ENCODE data around the gene BLMH. TPM values are rescaled to one million over a fixed set of nuclear protein-coding genes. Genes with fewer than 3 reads are reported as not detected.

The BLMH gene
- total RNA-seq, 1 donor from 2014 or later = 103 TPM

DNA sequence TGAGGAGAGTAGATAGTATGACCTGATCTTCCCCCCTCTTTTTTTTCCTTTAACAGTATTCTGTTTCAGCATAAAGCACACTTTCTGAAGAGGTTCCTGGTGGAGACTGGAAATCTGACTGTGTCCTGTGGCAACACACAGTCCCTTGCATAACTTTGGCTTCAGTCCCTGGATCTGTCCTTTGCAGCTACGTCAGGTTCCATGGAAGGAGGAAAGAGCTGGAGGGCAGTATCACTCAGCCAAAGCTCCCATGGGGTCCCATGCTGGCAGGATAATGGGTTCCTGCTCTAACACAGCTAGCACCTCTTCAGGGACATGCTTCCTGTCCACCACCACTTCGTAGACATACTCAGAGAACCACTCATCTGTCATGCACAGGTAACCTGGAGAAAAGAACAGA lies 43.0 kb downstream of the BLMH start:
- no peaks in the 10 kb centered on the region for H3K36me3 Mint-ChIP-seq (ENCODE audit: unreplicated experiment)
- no peaks in the 10 kb centered on the region for H3K27me3 Mint-ChIP-seq (ENCODE audit: unreplicated experiment)
- H3K9me3 Mint-ChIP-seq (ENCODE audit: unreplicated experiment) = no peaks in the 10 kb centered on the region
- DNase-seq = no peak
- H3K4me3 Mint-ChIP-seq (ENCODE audit: unreplicated experiment) = no peak overlapping the region
- TF ChIP-seq, protein P1, sequence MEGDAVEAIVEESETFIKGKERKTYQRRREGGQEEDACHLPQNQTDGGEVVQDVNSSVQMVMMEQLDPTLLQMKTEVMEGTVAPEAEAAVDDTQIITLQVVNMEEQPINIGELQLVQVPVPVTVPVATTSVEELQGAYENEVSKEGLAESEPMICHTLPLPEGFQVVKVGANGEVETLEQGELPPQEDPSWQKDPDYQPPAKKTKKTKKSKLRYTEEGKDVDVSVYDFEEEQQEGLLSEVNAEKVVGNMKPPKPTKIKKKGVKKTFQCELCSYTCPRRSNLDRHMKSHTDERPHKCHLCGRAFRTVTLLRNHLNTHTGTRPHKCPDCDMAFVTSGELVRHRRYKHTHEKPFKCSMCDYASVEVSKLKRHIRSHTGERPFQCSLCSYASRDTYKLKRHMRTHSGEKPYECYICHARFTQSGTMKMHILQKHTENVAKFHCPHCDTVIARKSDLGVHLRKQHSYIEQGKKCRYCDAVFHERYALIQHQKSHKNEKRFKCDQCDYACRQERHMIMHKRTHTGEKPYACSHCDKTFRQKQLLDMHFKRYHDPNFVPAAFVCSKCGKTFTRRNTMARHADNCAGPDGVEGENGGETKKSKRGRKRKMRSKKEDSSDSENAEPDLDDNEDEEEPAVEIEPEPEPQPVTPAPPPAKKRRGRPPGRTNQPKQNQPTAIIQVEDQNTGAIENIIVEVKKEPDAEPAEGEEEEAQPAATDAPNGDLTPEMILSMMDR (IDR thresholded peaks at IDR 0.05; ENCODE audit: partially characterized antibody, unreplicated experiment) = no peak
- H3K27ac Mint-ChIP-seq (ENCODE audit: unreplicated experiment) = no peak overlapping the region
- peaks cover 4% of the 10 kb centered on the region for H3K4me1 Mint-ChIP-seq (ENCODE audit: low read depth, unreplicated experiment)

DNA sequence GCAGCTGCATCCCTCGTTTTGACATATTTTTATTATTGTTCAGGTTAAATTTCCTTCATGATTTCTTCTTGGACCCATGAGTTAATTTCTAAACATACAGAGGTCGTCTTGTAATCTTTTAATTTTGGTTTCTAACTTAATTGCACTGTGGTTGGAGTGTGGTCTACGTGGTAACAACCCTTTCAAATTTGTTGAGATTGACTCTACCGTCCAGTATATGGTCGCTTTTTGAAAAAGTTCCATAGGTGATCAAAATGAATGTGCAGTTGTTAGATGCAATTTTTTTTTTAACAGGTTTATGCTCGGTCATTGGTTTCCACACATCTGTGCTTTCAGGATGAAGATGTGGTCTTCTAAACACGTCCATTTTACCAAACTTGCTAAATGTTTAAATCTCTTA lies 45.3 kb downstream of the BLMH start:
- TF ChIP-seq, protein P1 (IDR thresholded peaks at IDR 0.05; ENCODE audit: partially characterized antibody, unreplicated experiment) = no peak
- no peak for DNase-seq
- Mint-ChIP-seq H3K9me3 (ENCODE audit: unreplicated experiment) (peaks cover 2% of the 10 kb centered on the region), H3K27me3 (ENCODE audit: unreplicated experiment) (no peaks in the 10 kb centered on the region), H3K4me3 (ENCODE audit: unreplicated experiment) (no peak overlapping the region), H3K4me1 (ENCODE audit: low read depth, unreplicated experiment) (peaks cover 3% of the 10 kb centered on the region), H3K36me3 (ENCODE audit: unreplicated experiment) (no peaks in the 10 kb centered on the region), H3K27ac (ENCODE audit: unreplicated experiment) (no peak overlapping the region)

DNA sequence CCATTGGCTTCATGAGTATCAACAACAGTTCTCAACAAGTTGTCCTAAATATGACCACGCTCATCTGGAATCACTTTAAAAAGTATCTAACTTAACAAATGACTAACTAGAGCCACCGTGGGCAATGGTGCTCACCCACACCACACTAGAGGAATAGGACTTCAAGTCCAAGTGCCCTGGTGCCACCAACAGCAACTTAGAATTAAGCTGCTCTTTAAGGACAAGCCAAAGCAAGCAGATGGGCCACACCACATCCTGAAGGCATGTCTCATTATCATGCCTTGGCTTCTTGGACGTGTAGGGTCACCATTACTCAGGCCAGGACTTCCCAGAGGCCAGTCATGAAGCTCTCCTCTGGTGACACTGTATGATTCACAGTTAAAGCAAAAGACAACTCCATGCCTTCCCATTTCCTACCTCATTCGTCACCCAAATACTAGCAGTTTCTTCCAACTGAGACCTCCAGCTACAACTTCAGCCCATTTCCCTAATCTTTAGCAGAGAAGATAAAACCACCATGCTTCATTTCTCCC lies 46.8 kb downstream of the BLMH start:
- Mint-ChIP-seq H3K4me1 (ENCODE audit: low read depth, unreplicated experiment) (peaks cover 3% of the 10 kb centered on the region), H3K36me3 (ENCODE audit: unreplicated experiment) (peaks cover 5% of the 10 kb centered on the region)

DNA sequence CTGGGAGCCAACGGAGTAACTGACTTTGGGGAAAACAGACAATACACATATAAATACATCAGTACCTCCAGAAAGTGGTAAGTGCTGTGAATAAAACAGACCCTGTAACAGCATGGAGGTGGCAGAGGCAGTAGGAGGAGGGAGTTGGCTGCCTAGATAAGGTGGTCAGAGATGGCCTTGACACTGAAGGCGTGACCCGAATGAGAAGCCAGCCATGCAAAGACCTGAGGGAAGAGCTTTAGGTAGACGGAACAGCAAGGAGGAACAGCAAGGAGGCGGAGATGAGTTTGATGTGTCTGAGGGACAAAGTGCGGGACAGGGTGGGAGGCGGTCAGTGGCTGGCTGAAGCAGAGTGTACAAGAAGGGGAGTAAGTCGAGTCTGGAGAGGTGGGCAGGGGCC lies 48.2 kb downstream of the BLMH start:
- peaks cover 5% of the 10 kb centered on the region for H3K27me3 Mint-ChIP-seq (ENCODE audit: unreplicated experiment)
- peaks cover 2% of the 10 kb centered on the region for H3K9me3 Mint-ChIP-seq (ENCODE audit: unreplicated experiment)
- no peak overlapping the region for H3K27ac Mint-ChIP-seq (ENCODE audit: unreplicated experiment)
- TF ChIP-seq, protein P1 (IDR thresholded peaks at IDR 0.05; ENCODE audit: partially characterized antibody, unreplicated experiment) = no peak
- H3K4me1 Mint-ChIP-seq (ENCODE audit: low read depth, unreplicated experiment) = peaks cover 5% of the 10 kb centered on the region
- DNase-seq = no peak
- peaks cover 8% of the 10 kb centered on the region for H3K36me3 Mint-ChIP-seq (ENCODE audit: unreplicated experiment)
- H3K4me3 Mint-ChIP-seq (ENCODE audit: unreplicated experiment) = peak overlapping the region; percentile 47

More for the DNA sequence above, 46.8 kb downstream of the BLMH start:
- peaks cover 2% of the 10 kb centered on the region for H3K9me3 Mint-ChIP-seq (ENCODE audit: unreplicated experiment)
- H3K27me3 Mint-ChIP-seq (ENCODE audit: unreplicated experiment) = no peaks in the 10 kb centered on the region
- no peak for DNase-seq
- no peak overlapping the region for H3K27ac Mint-ChIP-seq (ENCODE audit: unreplicated experiment)
- TF ChIP-seq, protein P1 (IDR thresholded peaks at IDR 0.05; ENCODE audit: partially characterized antibody, unreplicated experiment) = no peak
- no peak overlapping the region for H3K4me3 Mint-ChIP-seq (ENCODE audit: unreplicated experiment)

DNA sequence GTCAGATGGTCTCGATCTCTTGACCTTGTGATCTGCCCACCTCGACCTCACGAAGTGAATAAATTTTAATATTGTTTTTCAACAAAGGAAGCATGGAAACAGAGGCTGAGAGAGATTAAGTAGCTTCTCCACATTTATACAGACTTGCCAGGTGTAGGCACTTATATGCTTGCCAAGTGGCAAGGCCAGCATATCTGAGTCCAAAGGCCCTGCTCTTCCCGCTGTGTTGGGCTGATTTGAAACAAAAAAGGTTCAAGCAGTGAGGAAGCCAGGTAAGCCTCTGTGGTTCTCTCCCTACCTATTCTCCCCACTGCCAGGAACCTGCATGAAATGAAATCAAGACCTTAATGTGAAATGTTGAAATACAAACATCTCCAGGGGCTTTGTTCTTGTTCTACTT lies 48.7 kb downstream of the BLMH start:
- Mint-ChIP-seq H3K36me3 (ENCODE audit: unreplicated experiment) (peaks cover 8% of the 10 kb centered on the region), H3K4me1 (ENCODE audit: low read depth, unreplicated experiment) (peaks cover 7% of the 10 kb centered on the region), H3K9me3 (ENCODE audit: unreplicated experiment) (peaks cover 2% of the 10 kb centered on the region), H3K27me3 (ENCODE audit: unreplicated experiment) (peaks cover 8% of the 10 kb centered on the region), H3K4me3 (ENCODE audit: unreplicated experiment) (no peak overlapping the region), H3K27ac (ENCODE audit: unreplicated experiment) (no peak overlapping the region)
- no peak for DNase-seq
- TF ChIP-seq, protein P1 (IDR thresholded peaks at IDR 0.05; ENCODE audit: partially characterized antibody, unreplicated experiment) = no peak

Measured in glutamatergic neuron (in vitro differentiated cells).